Liver (tissue), 9 donors: ENCODE results near the gene ERVK3-1. TPM values are rescaled to one million over a fixed set of nuclear protein-coding genes. Genes with fewer than 3 reads are reported as not detected.

Source experiments
- DNase-seq: peaks from one replicate; pipeline ENCODE4 v3.0.0-alpha.2; 2017; ENCODE audit warnings: low spot score
- H3K27ac ChIP-seq, 2 donors: one replicate each; pipeline ENCODE4 v1.7.0; 2013; ENCODE audit warnings: inconsistent platforms in 2 of 2, low read length in 2 of 2, control low read depth in 1 of 2, low read depth in 1 of 2, mild to moderate bottlenecking in 1 of 2
- H3K27me3 ChIP-seq, 4 donors: one replicate each; pipeline versions ENCODE4 v1.6.1 to v1.7.0; 2013; ENCODE audit warnings: low read length in 3 of 4, inconsistent platforms in 1 of 4, mild to moderate bottlenecking in 1 of 4, moderate library complexity in 1 of 4; ENCODE audit not compliant: control insufficient read depth in 4 of 4, insufficient read depth in 4 of 4
- H3K36me3 ChIP-seq, 4 donors: one replicate each; pipeline versions ENCODE4 v1.6.1 to v1.7.0; 2013; ENCODE audit warnings: low read length in 3 of 4, mild to moderate bottlenecking in 3 of 4, low read depth in 1 of 4, moderate library complexity in 1 of 4; ENCODE audit not compliant: control insufficient read depth in 4 of 4, insufficient read depth in 3 of 4
- H3K4me1 ChIP-seq, 4 donors: one replicate each; pipeline versions ENCODE4 v1.6.1 to v1.7.0; 2013; ENCODE audit warnings: low read length in 3 of 4, mild to moderate bottlenecking in 3 of 4, moderate library complexity in 1 of 4; ENCODE audit not compliant: control insufficient read depth in 4 of 4, insufficient read depth in 4 of 4
- H3K4me3 ChIP-seq, 3 donors: one replicate each; pipeline versions ENCODE4 v1.6.1 to v1.7.0; 2013; ENCODE audit warnings: low read length in 3 of 3, control low read depth in 1 of 3, low read depth in 1 of 3, mild to moderate bottlenecking in 1 of 3
- H3K9ac ChIP-seq, 2 donors: one replicate each; pipeline ENCODE4 v1.7.0; 2013; ENCODE audit warnings: low read length in 2 of 2, mild to moderate bottlenecking in 2 of 2, moderate library complexity in 2 of 2, control low read depth in 1 of 2, low read depth in 1 of 2
- H3K9me3 ChIP-seq, 4 donors: one replicate each; pipeline versions ENCODE4 v1.6.1 to v1.7.0; 2013; ENCODE audit warnings: low read length in 3 of 4; ENCODE audit not compliant: control insufficient read depth in 4 of 4
- EGR1 ChIP-seq, 2 donors: IDR thresholded peaks; 2 replicates each; pipeline ENCODE4 v1.6.1; 2016 to 2018; ENCODE audit warnings: antibody characterized with exemption in 2 of 2, low read depth in 2 of 2
- FOXA1 ChIP-seq: IDR thresholded peaks from 2 replicates; pipeline ENCODE4 v1.6.1; 2016; ENCODE audit warnings: antibody characterized with exemption
- FOXA2 ChIP-seq: IDR thresholded peaks from 2 replicates; pipeline ENCODE4 v1.6.1; 2016; ENCODE audit warnings: antibody characterized with exemption
- GABPA ChIP-seq, 2 donors: IDR thresholded peaks in 1 of 2; conservative IDR thresholded peaks in 1 of 2; 2 replicates each; pipeline ENCODE4 v1.6.1; 2016; ENCODE audit warnings: antibody characterized with exemption in 2 of 2, mild to moderate bottlenecking in 1 of 2, moderate library complexity in 1 of 2
- HNF4A ChIP-seq, 2 donors: conservative IDR thresholded peaks; 2 replicates each; pipeline ENCODE4 v1.6.1; 2016; ENCODE audit warnings: antibody characterized with exemption in 2 of 2, mild to moderate bottlenecking in 2 of 2
- HNF4G ChIP-seq: IDR thresholded peaks from 2 replicates; pipeline ENCODE4 v1.6.1; 2016; ENCODE audit warnings: antibody characterized with exemption
- JUND ChIP-seq, 2 donors: IDR thresholded peaks; 2 replicates each; pipeline ENCODE4 v1.6.1; 2016; ENCODE audit warnings: antibody characterized with exemption in 2 of 2
- NR2F2 ChIP-seq: IDR thresholded peaks from 2 replicates; pipeline ENCODE4 v1.6.1; 2016; ENCODE audit warnings: antibody characterized with exemption
- RAD21 ChIP-seq, 2 donors: IDR thresholded peaks; 2 replicates each; pipeline ENCODE4 v1.6.1; 2016; ENCODE audit warnings: antibody characterized with exemption in 2 of 2, mild to moderate bottlenecking in 2 of 2
- RXRA ChIP-seq, 2 donors: IDR thresholded peaks; 2 replicates each; pipeline ENCODE4 v1.6.1; 2017 to 2018; ENCODE audit warnings: antibody characterized with exemption in 2 of 2, mild to moderate bottlenecking in 1 of 2
- SP1 ChIP-seq: IDR thresholded peaks from 2 replicates; pipeline ENCODE4 v1.6.1; 2018; ENCODE audit warnings: antibody characterized with exemption, mild to moderate bottlenecking
- TAF1 ChIP-seq: conservative IDR thresholded peaks from 2 replicates; pipeline ENCODE4 v1.6.1; 2016; ENCODE audit warnings: antibody characterized with exemption, mild to moderate bottlenecking
- YY1 ChIP-seq: IDR thresholded peaks from 2 replicates; pipeline ENCODE4 v1.6.1; 2016; ENCODE audit warnings: antibody characterized with exemption, mild to moderate bottlenecking
- WGBS: extraction: QIAGEN DNeasy Blood & Tissue Kit; methylation state at CpG from one replicate; pipeline ENCODE4 v1.1.7; 2013; 5-methylcytosine and 5-hydroxymethylcytosine counted together
- polyA plus RNA-seq, 2 donors: library from polyadenylated mRNA; stranded (reverse) in 1 of 2; unstranded in 1 of 2; fragments of 200-250 nt in 1 of 2; fragments of >200 nt in 1 of 2; fragmentation: Nextera tagmentation in 1 of 2; extraction: Ambion mirVana in 1 of 2; gene quantifications; one replicate each; pipeline versions ENCODE4 v1.2.1 to v1.2.3, GENCODE V29; 2013 to 2015
- total RNA-seq, 2 donors: library from RNA; depleted of rRNA; stranded (reverse); fragments of >200 nt; gene quantifications; one replicate each; pipeline ENCODE4 v1.2.3, GENCODE V29; 2014
- TF ChIP-seq, protein P1 (sequence below): IDR thresholded peaks from 2 replicates; pipeline ENCODE4 v1.6.1; 2016; ENCODE audit warnings: antibody characterized with exemption
- TF ChIP-seq, protein P2 (sequence below): fragments of 150-350 bp; IDR thresholded peaks from 2 replicates; pipeline ENCODE4 v1.5.1; 2017; ENCODE audit warnings: improper control_type of control experiment, low read depth, low read length; ENCODE audit not compliant: missing input control
- TF ChIP-seq, protein P3 (sequence below): IDR thresholded peaks from 2 replicates; pipeline ENCODE4 v1.6.1; 2016; ENCODE audit warnings: antibody characterized with exemption
- TF ChIP-seq, protein P4 (sequence below): IDR thresholded peaks from 2 replicates; pipeline ENCODE4 v1.6.1; 2016; ENCODE audit warnings: antibody characterized with exemption, mild to moderate bottlenecking
- TF ChIP-seq, protein P5 (sequence below): IDR thresholded peaks from 2 replicates; pipeline ENCODE4 v1.6.1; 2016; ENCODE audit warnings: antibody characterized with exemption
- donor health status: healthy.
- donor health status: healthy.
- donor health status: healthy.
- donor health status: healthy.
- donor health status: healthy.

The ERVK3-1 gene
- total and polyA plus RNA-seq, 4 donors, result 17.6 to 31.7 (median 24.7) TPM

DNA sequence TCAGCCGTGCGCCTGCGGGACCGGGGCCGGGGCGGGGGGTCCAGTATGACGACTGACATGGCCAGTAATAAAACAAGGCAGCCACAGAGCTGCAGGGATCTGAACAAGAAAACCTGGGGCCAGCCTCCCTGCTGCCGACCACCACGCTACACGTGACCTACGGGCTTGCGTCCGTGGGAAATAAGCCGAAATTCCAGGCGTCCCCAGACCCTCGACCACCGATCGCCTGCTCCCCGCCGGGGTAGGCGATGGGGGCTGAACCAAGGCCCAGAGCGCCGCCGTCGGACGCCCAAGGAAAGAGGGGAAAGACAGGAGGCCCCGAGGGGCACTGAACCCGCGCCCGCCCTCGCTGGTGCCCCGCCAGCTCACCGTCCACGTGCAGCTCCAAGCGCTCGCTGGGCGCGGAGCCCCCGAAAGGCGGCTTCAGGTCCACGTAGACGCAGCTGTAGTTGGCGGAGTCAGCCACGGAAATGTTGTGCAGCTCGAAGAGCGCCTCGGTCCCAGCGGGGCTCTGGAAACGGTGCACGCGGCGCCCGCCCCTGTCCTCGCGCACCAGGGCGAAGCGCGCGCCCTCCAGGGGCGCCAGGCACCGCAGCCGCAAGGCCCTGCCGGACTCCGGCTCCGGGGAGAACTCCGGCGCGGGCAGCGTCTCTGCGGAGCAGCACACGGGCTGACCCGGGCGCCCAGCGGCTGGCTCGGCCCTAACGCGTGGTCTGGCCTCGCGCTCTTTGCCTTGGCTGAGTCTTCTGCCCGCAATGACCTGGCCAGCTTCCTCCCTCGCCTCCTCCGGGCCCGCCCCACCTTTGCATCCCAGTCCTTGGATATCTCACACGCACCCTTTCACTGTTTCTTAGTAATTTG, 45.1 kb downstream of the ERVK3-1 start:
- DNase-seq, result no peak
- 18% methylated on average over 84 of the region's 84 CpGs for WGBS
- Histone ChIP-seq H3K4me3 (peak overlapping the region; percentile 25 to 96 (median 65)), H3K27me3 (no peaks in the 10 kb centered on the region), H3K4me1 (peaks cover 16 to 72% (median 59%) of the 10 kb centered on the region in 4 donors), H3K36me3 (peaks cover 0 to 6% (median 2%) of the 10 kb centered on the region in 4 donors), H3K9ac (no peak overlapping the region), H3K9me3 (no peaks in the 10 kb centered on the region), H3K27ac (peak overlapping the region in 1 of 2 donors; percentile 37)
- TF ChIP-seq RXRA (IDR thresholded peaks at IDR 0.05), result no peak
- TF ChIP-seq GABPA (IDR thresholded peaks at IDR 0.05 in 1 of 2, conservative IDR thresholded peaks at IDR 0.05 in 1 of 2), result no peak
- TF ChIP-seq FOXA2, result no peak
- TF ChIP-seq, protein P1, sequence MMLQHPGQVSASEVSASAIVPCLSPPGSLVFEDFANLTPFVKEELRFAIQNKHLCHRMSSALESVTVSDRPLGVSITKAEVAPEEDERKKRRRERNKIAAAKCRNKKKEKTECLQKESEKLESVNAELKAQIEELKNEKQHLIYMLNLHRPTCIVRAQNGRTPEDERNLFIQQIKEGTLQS, result no peak
- no peak for TF ChIP-seq SP1
- TF ChIP-seq, protein P2, sequence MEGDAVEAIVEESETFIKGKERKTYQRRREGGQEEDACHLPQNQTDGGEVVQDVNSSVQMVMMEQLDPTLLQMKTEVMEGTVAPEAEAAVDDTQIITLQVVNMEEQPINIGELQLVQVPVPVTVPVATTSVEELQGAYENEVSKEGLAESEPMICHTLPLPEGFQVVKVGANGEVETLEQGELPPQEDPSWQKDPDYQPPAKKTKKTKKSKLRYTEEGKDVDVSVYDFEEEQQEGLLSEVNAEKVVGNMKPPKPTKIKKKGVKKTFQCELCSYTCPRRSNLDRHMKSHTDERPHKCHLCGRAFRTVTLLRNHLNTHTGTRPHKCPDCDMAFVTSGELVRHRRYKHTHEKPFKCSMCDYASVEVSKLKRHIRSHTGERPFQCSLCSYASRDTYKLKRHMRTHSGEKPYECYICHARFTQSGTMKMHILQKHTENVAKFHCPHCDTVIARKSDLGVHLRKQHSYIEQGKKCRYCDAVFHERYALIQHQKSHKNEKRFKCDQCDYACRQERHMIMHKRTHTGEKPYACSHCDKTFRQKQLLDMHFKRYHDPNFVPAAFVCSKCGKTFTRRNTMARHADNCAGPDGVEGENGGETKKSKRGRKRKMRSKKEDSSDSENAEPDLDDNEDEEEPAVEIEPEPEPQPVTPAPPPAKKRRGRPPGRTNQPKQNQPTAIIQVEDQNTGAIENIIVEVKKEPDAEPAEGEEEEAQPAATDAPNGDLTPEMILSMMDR, result no peak
- no peak for TF ChIP-seq JUND (IDR thresholded peaks at IDR 0.05)
- TF ChIP-seq YY1, result no peak

DNA sequence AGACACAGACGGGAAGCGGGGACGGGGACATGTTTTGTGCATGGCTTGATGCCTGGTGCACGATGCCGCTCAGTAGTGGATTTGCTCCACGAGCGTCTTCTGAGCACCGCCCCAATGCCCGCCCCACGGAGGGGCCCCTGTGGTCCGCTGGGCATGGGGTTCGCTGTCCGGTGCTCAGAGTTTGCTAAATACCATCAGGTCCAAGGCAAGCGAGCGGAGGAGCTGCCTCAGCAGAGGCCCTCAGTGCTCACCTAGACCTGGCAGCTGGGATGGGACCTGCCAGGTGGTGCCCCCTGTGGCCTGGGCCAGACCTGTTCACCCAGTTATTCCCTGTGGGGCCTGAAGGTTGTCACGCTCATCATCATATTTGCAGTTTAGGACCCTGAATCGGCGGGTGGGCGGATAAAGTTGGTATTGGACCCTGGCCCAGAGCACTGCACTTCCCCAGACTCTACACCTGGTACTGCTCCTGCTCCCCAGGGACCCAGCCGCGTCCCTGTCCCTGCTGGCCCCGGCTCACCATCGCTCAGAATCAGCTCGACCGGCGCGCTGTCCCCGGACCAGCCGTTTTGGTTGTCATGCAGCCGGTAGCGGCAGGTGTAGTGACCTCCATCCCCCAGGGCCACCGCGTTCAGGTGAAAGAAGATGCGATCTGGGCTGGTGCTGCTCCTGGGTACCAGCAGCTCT, 45.8 kb downstream of the ERVK3-1 start:
- peaks cover 20 to 80% (median 65%) of the 10 kb centered on the region in 4 donors for H3K4me1 ChIP-seq
- H3K27me3 ChIP-seq, result no peaks in the 10 kb centered on the region
- peak overlapping the region; percentile 49 to 96 (median 65) for H3K4me3 ChIP-seq
- peaks cover 0 to 6% (median 0%) of the 10 kb centered on the region in 4 donors for H3K36me3 ChIP-seq
- H3K27ac ChIP-seq, result peak overlapping the region in 1 of 2 donors; percentile 20
- no peak for DNase-seq
- no peak overlapping the region for H3K9ac ChIP-seq
- H3K9me3 ChIP-seq, result no peaks in the 10 kb centered on the region
- 33% methylated on average over 34 of the region's 34 CpGs for WGBS
- TF ChIP-seq GABPA (IDR thresholded peaks at IDR 0.05 in 1 of 2, conservative IDR thresholded peaks at IDR 0.05 in 1 of 2), result no peak
- TF ChIP-seq EGR1 (IDR thresholded peaks at IDR 0.05; ENCODE audit: low read depth in 2 of 2), result no peak
- TF ChIP-seq RAD21 (IDR thresholded peaks at IDR 0.05), result no peak
- no peak for TF ChIP-seq YY1
- TF ChIP-seq, protein P3, sequence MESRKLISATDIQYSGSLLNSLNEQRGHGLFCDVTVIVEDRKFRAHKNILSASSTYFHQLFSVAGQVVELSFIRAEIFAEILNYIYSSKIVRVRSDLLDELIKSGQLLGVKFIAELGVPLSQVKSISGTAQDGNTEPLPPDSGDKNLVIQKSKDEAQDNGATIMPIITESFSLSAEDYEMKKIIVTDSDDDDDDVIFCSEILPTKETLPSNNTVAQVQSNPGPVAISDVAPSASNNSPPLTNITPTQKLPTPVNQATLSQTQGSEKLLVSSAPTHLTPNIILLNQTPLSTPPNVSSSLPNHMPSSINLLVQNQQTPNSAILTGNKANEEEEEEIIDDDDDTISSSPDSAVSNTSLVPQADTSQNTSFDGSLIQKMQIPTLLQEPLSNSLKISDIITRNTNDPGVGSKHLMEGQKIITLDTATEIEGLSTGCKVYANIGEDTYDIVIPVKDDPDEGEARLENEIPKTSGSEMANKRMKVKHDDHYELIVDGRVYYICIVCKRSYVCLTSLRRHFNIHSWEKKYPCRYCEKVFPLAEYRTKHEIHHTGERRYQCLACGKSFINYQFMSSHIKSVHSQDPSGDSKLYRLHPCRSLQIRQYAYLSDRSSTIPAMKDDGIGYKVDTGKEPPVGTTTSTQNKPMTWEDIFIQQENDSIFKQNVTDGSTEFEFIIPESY, result no peak
- TF ChIP-seq, protein P2, result no peak
- TF ChIP-seq JUND (IDR thresholded peaks at IDR 0.05), result no peak
- TF ChIP-seq SP1, result no peak
- no peak for TF ChIP-seq RXRA (IDR thresholded peaks at IDR 0.05)
- no peak for TF ChIP-seq HNF4A (conservative IDR thresholded peaks at IDR 0.05)
- no peak for TF ChIP-seq TAF1
- TF ChIP-seq, protein P4, sequence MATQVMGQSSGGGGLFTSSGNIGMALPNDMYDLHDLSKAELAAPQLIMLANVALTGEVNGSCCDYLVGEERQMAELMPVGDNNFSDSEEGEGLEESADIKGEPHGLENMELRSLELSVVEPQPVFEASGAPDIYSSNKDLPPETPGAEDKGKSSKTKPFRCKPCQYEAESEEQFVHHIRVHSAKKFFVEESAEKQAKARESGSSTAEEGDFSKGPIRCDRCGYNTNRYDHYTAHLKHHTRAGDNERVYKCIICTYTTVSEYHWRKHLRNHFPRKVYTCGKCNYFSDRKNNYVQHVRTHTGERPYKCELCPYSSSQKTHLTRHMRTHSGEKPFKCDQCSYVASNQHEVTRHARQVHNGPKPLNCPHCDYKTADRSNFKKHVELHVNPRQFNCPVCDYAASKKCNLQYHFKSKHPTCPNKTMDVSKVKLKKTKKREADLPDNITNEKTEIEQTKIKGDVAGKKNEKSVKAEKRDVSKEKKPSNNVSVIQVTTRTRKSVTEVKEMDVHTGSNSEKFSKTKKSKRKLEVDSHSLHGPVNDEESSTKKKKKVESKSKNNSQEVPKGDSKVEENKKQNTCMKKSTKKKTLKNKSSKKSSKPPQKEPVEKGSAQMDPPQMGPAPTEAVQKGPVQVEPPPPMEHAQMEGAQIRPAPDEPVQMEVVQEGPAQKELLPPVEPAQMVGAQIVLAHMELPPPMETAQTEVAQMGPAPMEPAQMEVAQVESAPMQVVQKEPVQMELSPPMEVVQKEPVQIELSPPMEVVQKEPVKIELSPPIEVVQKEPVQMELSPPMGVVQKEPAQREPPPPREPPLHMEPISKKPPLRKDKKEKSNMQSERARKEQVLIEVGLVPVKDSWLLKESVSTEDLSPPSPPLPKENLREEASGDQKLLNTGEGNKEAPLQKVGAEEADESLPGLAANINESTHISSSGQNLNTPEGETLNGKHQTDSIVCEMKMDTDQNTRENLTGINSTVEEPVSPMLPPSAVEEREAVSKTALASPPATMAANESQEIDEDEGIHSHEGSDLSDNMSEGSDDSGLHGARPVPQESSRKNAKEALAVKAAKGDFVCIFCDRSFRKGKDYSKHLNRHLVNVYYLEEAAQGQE, result no peak
- TF ChIP-seq, protein P1, result no peak
- TF ChIP-seq NR2F2, result no peak
- TF ChIP-seq, protein P5, sequence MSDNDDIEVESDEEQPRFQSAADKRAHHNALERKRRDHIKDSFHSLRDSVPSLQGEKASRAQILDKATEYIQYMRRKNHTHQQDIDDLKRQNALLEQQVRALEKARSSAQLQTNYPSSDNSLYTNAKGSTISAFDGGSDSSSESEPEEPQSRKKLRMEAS, result no peak
- TF ChIP-seq FOXA1, result no peak
- no peak for TF ChIP-seq HNF4G
- no peak for TF ChIP-seq FOXA2
